Lower lobe of right lung (tissue), 2 donors: ENCODE data around the gene SLC51A. TPM values are rescaled to one million over a fixed set of nuclear protein-coding genes. Genes with fewer than 3 reads are reported as not detected.
A peak's percentile ranks its signal among the peaks of the same experiment; 100 is the strongest.

ENCODE experiments used
- ATAC-seq, 2 donors: fragments of 200-7000 bp; cut with Tn5 transposase; one replicate each; pipeline ENCODE4 v1.9.1; 2020 to 2022; ENCODE audit warnings: mild to moderate bottlenecking in 2 of 2, moderate library complexity in 2 of 2
- DNase-seq: peaks from one replicate; pipeline ENCODE4 v3.0.0-alpha.2; 2020
- H3K27ac ChIP-seq: fragments of 200-600 bp; one replicate; pipeline ENCODE4 v1.8.0; 2022
- H3K27me3 ChIP-seq: fragments of 200-600 bp; one replicate; pipeline ENCODE4 v1.8.0; 2022; ENCODE audit warnings: low read depth
- H3K36me3 ChIP-seq: fragments of 200-600 bp; one replicate; pipeline ENCODE4 v1.8.0; 2022; ENCODE audit warnings: mild to moderate bottlenecking
- H3K4me1 ChIP-seq: fragments of 200-600 bp; one replicate; pipeline ENCODE4 v1.8.0; 2022
- H3K4me3 ChIP-seq: fragments of 200-600 bp; one replicate; pipeline ENCODE4 v1.8.0; 2022; ENCODE audit warnings: mild to moderate bottlenecking
- H3K9me3 ChIP-seq: fragments of 200-600 bp; one replicate; pipeline ENCODE4 v1.8.0; 2022
- intact Hi-C: fragments of 100-400 bp; cut with DNase I; formaldehyde crosslinking; loops from one replicate; pipeline ENCODE4 v1.11.0; 2022
- total RNA-seq: library from RNA; stranded (reverse); fragmentation: NEBNext Ultra II Directional; extraction: Animal tissue kit (Norgen Biotek cat#: 25700); gene quantifications from one replicate; pipeline ENCODE4 v1.2.1, GENCODE V29; 2021
- TF ChIP-seq, protein P1 (sequence below): fragments of 200-600 bp; IDR thresholded peaks from one replicate; pipeline ENCODE4 v1.8.0; 2022; ENCODE audit warnings: antibody characterized with exemption, mild to moderate bottlenecking
- donor health status: DM: no; HTN: yes; CAD: no; lungs with severe emphysema.

Gene SLC51A
- total RNA-seq, 1 donor from 2014 or later, result 1.3 TPM

DNA sequence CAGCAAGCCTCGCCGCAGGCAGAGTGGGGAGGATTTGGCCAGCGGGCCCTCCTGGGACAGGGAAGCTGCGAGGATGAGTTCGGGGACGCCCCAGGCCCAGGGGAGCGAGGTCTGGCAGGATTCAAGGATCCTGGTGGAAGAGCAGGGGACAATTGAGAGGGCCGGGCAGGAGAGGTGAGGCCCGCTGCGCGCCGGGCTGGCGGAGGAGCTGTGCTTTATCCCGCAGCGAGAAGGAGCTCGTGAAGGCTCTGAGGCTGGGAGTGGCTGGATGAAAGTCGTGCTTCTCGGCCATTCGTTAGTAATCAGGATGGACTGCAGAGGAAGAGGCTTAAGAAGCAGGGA, 3.6 kb downstream of the SLC51A start:
- H3K4me3 ChIP-seq, result peak overlapping the region; percentile 40
- peak overlapping the region; percentile 13 for H3K27ac ChIP-seq
- TF ChIP-seq, protein P1, sequence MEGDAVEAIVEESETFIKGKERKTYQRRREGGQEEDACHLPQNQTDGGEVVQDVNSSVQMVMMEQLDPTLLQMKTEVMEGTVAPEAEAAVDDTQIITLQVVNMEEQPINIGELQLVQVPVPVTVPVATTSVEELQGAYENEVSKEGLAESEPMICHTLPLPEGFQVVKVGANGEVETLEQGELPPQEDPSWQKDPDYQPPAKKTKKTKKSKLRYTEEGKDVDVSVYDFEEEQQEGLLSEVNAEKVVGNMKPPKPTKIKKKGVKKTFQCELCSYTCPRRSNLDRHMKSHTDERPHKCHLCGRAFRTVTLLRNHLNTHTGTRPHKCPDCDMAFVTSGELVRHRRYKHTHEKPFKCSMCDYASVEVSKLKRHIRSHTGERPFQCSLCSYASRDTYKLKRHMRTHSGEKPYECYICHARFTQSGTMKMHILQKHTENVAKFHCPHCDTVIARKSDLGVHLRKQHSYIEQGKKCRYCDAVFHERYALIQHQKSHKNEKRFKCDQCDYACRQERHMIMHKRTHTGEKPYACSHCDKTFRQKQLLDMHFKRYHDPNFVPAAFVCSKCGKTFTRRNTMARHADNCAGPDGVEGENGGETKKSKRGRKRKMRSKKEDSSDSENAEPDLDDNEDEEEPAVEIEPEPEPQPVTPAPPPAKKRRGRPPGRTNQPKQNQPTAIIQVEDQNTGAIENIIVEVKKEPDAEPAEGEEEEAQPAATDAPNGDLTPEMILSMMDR, result no peak
- H3K27me3 ChIP-seq, result peaks cover 5% of the 10 kb centered on the region
- H3K9me3 ChIP-seq, result no peaks in the 10 kb centered on the region
- intact Hi-C loops, result no loop called here
- no peaks in the 10 kb centered on the region for H3K36me3 ChIP-seq
- ATAC-seq, result peak in 1 of 2 donors; percentile 51
- DNase-seq, result no peak
- H3K4me1 ChIP-seq, result peaks cover 16% of the 10 kb centered on the region

DNA sequence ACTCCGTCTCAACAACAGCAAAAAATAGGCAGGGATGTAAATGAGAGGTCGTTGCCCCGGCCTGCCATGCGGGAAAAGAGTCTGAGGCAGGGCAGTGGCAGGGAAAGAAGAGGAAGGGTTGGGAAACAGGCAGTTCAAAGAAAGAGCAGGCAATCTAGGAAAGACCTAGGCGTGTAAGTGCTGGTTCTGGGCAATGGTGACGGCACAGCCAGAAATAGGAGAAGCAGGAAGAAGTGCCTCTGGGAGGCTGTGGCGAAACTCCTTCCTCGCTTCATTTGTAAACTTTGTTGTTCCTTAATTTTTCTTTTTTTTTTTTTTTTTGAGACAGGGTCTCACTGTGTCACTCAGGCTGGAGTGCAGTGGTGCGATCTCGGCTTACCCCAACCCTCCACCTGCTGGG, 4.3 kb downstream of the SLC51A start:
- Histone ChIP-seq H3K4me3 (no peak overlapping the region), H3K27ac (peak overlapping the region; percentile 19), H3K4me1 (peaks cover 16% of the 10 kb centered on the region), H3K36me3 (no peaks in the 10 kb centered on the region), H3K9me3 (no peaks in the 10 kb centered on the region), H3K27me3 (peaks cover 5% of the 10 kb centered on the region)
- TF ChIP-seq, protein P1, result no peak
- DNase-seq (peak; percentile 70), ATAC-seq (peak; percentile 62 to 72)
- intact Hi-C loops, result no loop called here

DNA sequence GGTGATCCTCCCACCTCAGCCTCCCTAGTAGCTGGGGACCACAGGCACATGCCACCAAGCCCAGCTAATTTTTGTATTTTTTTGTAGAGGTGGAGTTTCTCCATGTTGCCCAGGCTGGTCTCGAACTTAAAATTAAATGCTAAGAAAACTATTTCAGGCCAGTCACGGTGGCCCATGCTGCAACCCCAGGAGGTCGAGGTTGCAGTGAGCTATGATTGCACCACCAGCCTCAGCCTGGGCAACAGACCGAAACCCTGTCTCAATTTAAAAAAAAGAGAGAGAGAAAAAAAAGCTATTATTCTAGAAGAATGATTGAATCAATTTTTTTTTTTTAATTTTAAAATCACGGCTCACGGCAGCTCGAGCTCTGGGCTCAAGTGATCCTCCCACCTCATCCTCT, 4.7 kb downstream of the SLC51A start:
- H3K36me3 ChIP-seq, result no peaks in the 10 kb centered on the region
- H3K4me1 ChIP-seq, result peaks cover 16% of the 10 kb centered on the region
- TF ChIP-seq, protein P1, result no peak
- no peak overlapping the region for H3K4me3 ChIP-seq
- H3K27ac ChIP-seq, result peak overlapping the region; percentile 19
- DNase-seq, result no peak
- ATAC-seq, result no peak
- H3K9me3 ChIP-seq, result no peaks in the 10 kb centered on the region
- intact Hi-C loops, result no loop called here
- peaks cover 5% of the 10 kb centered on the region for H3K27me3 ChIP-seq

- no peaks in the 10 kb centered on the region for H3K9me3 ChIP-seq
- peaks cover 16% of the 10 kb centered on the region for H3K4me1 ChIP-seq
- no peak overlapping the region for H3K4me3 ChIP-seq
- no peaks in the 10 kb centered on the region for H3K36me3 ChIP-seq
- ATAC-seq (no peak), DNase-seq (no peak)
- TF ChIP-seq, protein P1, result no peak
- intact Hi-C loops, result no loop called here
- no peak overlapping the region for H3K27ac ChIP-seq
- no peaks in the 10 kb centered on the region for H3K27me3 ChIP-seq
These were observed 6.7 kb downstream of the SLC51A start for GRCh38 chr3:196222876-196223595.

- Histone ChIP-seq H3K4me1 (peaks cover 1% of the 10 kb centered on the region), H3K27me3 (no peaks in the 10 kb centered on the region), H3K4me3 (no peak overlapping the region), H3K9me3 (no peaks in the 10 kb centered on the region), H3K27ac (no peak overlapping the region), H3K36me3 (no peaks in the 10 kb centered on the region)
- DNase-seq (no peak), ATAC-seq (no peak)
- intact Hi-C loops, result no loop called here
- TF ChIP-seq, protein P1, result no peak
These were observed 8.8 kb downstream of the SLC51A start for GRCh38 chr3:196225086-196225485.
